Suprapubic skin (tissue), 4 donors: ENCODE results near the gene PARN. TPM values are rescaled to one million over a fixed set of nuclear protein-coding genes. Genes with fewer than 3 reads are reported as not detected.

Experiments
- DNase-seq, 2 donors: peaks; one replicate each; pipeline ENCODE4 v3.0.0-alpha.2; 2019; ENCODE audit warnings: low spot score in 2 of 2
- H3K27ac ChIP-seq: fragments of 200-600 bp; sonication (generic); one replicate; pipeline ENCODE4 v1.5.1; 2019
- H3K27me3 ChIP-seq: fragments of 200-600 bp; sonication (generic); one replicate; pipeline ENCODE4 v1.5.1; 2019
- H3K36me3 ChIP-seq: fragments of 200-600 bp; sonication (generic); one replicate; pipeline ENCODE4 v1.5.1; 2019
- H3K4me1 ChIP-seq: fragments of 200-600 bp; sonication (generic); one replicate; pipeline ENCODE4 v1.5.1; 2019
- H3K4me3 ChIP-seq: fragments of 200-600 bp; sonication (generic); one replicate; pipeline ENCODE4 v1.5.1; 2019; ENCODE audit warnings: mild to moderate bottlenecking
- H3K9me3 ChIP-seq: fragments of 200-600 bp; sonication (generic); one replicate; pipeline ENCODE4 v1.5.1; 2019
- EP300 ChIP-seq: sonication (generic); formaldehyde crosslinking; IDR thresholded peaks from one replicate; pipeline ENCODE4 v1.6.1; 2017; ENCODE audit warnings: antibody characterized with exemption
- POLR2A ChIP-seq, 2 donors: fragments of 450-650 bp; IDR thresholded peaks; one replicate each; pipeline ENCODE4 v1.6.1; 2017; ENCODE audit warnings: antibody characterized with exemption in 2 of 2, mild to moderate bottlenecking in 2 of 2, moderate library complexity in 2 of 2
- POLR2AphosphoS5 ChIP-seq, 3 donors: sonication (generic); formaldehyde crosslinking; IDR thresholded peaks; one replicate each; pipeline ENCODE4 v1.6.1; 2017; ENCODE audit warnings: antibody characterized with exemption in 3 of 3
- WGBS: methylation state at CpG from one replicate; pipeline ENCODE4 v1.1.5; 2018; 5-methylcytosine and 5-hydroxymethylcytosine counted together
- total RNA-seq, 4 donors: library from RNA; depleted of rRNA; stranded (reverse); fragments of >200 nt; gene quantifications; one replicate each; pipeline ENCODE4 v1.1.0, GENCODE V29; 2016
- TF ChIP-seq, protein P1 (sequence below), 2 donors: fragments of 200-600 bp in 1 of 2; fragments of 450-650 bp in 1 of 2; sonication (generic) in 1 of 2; IDR thresholded peaks; one replicate each; pipeline ENCODE4 v1.5.1; 2016 to 2019; ENCODE audit warnings: antibody characterized with exemption in 2 of 2, mild to moderate bottlenecking in 1 of 2, moderate library complexity in 1 of 2

The PARN gene
- total RNA-seq, 4 donors from 2014 or later, result 33.7 to 44.6 (median 37.1) TPM

DNA sequence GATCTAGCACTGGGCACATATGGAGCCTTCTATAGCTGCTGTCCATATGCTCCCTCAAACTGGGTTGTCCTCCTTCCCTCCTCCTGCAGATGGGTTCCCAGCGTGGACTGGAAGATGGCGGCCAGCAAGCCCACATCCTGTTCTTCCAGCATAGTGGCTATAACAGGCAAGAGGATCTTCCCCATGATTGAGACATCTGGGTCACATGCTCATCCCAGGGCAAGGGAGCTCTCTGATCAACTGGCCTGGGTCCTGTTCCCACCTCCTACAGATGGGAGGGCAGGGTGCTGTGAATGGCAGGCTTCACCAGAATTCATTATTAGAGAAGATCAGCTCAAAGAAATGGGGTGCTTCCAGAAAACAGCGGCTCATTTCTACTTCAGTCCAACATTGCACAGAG, 210.2 kb downstream of the PARN start:
- no peak for TF ChIP-seq EP300
- TF ChIP-seq POLR2A (IDR thresholded peaks at IDR 0.05), result no peak
- TF ChIP-seq, protein P1, sequence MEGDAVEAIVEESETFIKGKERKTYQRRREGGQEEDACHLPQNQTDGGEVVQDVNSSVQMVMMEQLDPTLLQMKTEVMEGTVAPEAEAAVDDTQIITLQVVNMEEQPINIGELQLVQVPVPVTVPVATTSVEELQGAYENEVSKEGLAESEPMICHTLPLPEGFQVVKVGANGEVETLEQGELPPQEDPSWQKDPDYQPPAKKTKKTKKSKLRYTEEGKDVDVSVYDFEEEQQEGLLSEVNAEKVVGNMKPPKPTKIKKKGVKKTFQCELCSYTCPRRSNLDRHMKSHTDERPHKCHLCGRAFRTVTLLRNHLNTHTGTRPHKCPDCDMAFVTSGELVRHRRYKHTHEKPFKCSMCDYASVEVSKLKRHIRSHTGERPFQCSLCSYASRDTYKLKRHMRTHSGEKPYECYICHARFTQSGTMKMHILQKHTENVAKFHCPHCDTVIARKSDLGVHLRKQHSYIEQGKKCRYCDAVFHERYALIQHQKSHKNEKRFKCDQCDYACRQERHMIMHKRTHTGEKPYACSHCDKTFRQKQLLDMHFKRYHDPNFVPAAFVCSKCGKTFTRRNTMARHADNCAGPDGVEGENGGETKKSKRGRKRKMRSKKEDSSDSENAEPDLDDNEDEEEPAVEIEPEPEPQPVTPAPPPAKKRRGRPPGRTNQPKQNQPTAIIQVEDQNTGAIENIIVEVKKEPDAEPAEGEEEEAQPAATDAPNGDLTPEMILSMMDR (IDR thresholded peaks at IDR 0.05), result no peak
- no peak for TF ChIP-seq POLR2AphosphoS5 (IDR thresholded peaks at IDR 0.05)
- no peak for DNase-seq
- no peak overlapping the region for H3K4me3 ChIP-seq
- 90% methylated on average over 3 of the region's 3 CpGs for WGBS
- no peak overlapping the region for H3K27ac ChIP-seq
- no peaks in the 10 kb centered on the region for H3K36me3 ChIP-seq
- H3K4me1 ChIP-seq, result no peaks in the 10 kb centered on the region
- no peaks in the 10 kb centered on the region for H3K9me3 ChIP-seq
- H3K27me3 ChIP-seq, result no peaks in the 10 kb centered on the region

DNA sequence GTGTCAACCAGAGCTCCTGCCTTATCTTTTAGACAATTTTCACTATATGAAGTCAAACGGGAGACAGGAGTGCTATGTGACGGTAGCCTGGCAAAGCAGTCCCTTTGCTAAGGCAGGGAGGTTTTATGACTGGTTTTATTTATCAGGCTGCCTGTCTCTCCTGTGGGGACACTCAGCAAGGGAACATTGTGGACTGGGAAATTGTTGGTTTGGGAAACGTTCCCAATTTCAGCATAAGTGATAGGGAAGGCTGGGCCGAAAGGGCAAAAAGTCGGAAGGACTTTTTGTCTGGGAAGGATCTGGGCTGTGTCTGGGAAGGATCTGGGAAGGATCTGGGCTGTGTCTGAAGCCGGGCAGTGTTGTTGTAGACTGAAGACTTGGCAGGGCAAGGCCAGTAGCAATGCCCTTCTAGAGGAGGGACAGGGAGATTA, 211.2 kb downstream of the PARN start:
- Histone ChIP-seq H3K36me3 (no peaks in the 10 kb centered on the region), H3K9me3 (no peaks in the 10 kb centered on the region), H3K27me3 (no peaks in the 10 kb centered on the region), H3K27ac (peak overlapping the region; percentile 69), H3K4me1 (no peaks in the 10 kb centered on the region), H3K4me3 (no peak overlapping the region)
- no peak for TF ChIP-seq POLR2A (IDR thresholded peaks at IDR 0.05)
- no peak for TF ChIP-seq POLR2AphosphoS5 (IDR thresholded peaks at IDR 0.05)
- no peak for TF ChIP-seq EP300
- TF ChIP-seq, protein P1 (IDR thresholded peaks at IDR 0.05), result no peak
- 71% methylated on average over 6 of the region's 6 CpGs for WGBS
- DNase-seq, result no peak

DNA sequence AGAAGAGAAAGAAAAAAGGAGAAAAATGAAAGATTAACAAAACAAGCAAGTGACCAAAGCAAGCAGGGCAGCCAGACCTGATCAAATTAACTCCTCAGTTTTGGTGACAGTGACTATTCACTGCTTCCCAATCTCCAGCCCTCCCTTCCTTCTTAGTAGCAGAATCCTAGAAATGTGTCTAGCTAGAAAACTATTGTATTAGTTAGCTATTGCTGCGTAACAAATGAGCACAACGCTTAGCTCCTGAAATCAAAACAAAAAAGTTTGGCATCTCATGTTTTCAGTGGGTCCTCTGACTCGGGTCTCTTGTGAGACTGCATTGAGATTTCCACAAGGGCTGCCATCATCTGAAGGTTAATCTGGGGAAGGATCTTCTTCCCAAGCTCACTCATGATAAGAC, 213.9 kb downstream of the PARN start:
- 92% methylated on average over 3 of the region's 3 CpGs for WGBS
- DNase-seq, result no peak
- H3K27ac ChIP-seq, result no peak overlapping the region
- H3K36me3 ChIP-seq, result no peaks in the 10 kb centered on the region
- no peak overlapping the region for H3K4me3 ChIP-seq
- TF ChIP-seq EP300 (no peak), POLR2A (IDR thresholded peaks at IDR 0.05) (no peak), POLR2AphosphoS5 (IDR thresholded peaks at IDR 0.05) (no peak)
- TF ChIP-seq, protein P1 (IDR thresholded peaks at IDR 0.05), result no peak
- no peaks in the 10 kb centered on the region for H3K4me1 ChIP-seq
- H3K27me3 ChIP-seq, result no peaks in the 10 kb centered on the region
- no peaks in the 10 kb centered on the region for H3K9me3 ChIP-seq

DNA sequence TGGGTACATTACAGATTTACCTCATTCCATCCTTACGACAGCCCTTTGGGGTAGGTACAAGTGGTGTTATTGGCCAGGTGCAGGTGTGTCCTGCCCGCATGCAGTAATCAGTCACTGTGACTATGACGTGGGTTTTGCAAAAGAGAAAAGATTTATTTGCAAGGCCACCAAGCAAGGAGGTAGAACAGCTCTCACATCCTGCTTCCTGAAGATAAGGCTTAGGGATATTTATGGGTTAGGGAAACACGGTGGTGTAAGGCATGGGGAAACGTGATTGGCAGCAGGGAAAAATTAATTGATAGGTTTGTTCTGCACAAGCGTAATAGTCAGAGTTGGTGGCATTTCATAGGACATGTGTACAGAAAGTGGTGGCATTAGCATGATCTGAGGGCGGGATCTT, 214.8 kb downstream of the PARN start:
- H3K9me3 ChIP-seq, result no peaks in the 10 kb centered on the region
- TF ChIP-seq EP300 (no peak), POLR2AphosphoS5 (IDR thresholded peaks at IDR 0.05) (no peak)
- no peaks in the 10 kb centered on the region for H3K4me1 ChIP-seq
- 74% methylated on average over 7 of the region's 7 CpGs for WGBS
- H3K27ac ChIP-seq, result no peak overlapping the region
- H3K4me3 ChIP-seq, result no peak overlapping the region
- DNase-seq, result no peak
- no peaks in the 10 kb centered on the region for H3K36me3 ChIP-seq
- H3K27me3 ChIP-seq, result no peaks in the 10 kb centered on the region

DNA sequence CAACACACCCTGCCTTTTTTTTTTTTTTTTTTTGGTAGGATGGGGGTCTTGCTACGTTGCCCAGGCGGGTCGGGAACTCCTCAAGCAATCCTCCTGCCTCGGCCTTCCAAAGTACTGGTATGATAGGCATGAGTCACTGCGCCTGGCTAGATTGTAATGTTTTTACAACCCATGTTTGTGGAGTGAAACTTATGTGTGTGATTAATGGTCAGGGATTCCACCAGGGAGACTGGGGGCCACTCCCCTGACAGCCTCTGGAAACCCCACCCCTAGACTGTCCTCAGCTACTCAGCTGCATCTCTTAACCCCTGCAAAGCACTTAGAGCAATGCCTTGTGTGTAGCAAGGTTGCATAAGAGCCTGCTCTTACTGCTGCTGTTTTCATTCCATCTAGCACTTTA, 220.5 kb downstream of the PARN start:
- Histone ChIP-seq H3K27ac (no peak overlapping the region), H3K9me3 (no peaks in the 10 kb centered on the region), H3K4me1 (no peaks in the 10 kb centered on the region), H3K36me3 (no peaks in the 10 kb centered on the region), H3K4me3 (no peak overlapping the region), H3K27me3 (no peaks in the 10 kb centered on the region)
- TF ChIP-seq POLR2A (IDR thresholded peaks at IDR 0.05) (no peak), EP300 (no peak), POLR2AphosphoS5 (IDR thresholded peaks at IDR 0.05) (no peak)
- TF ChIP-seq, protein P1 (IDR thresholded peaks at IDR 0.05), result no peak
- DNase-seq, result peak in 1 of 2 donors; percentile 79
- WGBS, result 68% methylated on average over 5 of the region's 5 CpGs

DNA sequence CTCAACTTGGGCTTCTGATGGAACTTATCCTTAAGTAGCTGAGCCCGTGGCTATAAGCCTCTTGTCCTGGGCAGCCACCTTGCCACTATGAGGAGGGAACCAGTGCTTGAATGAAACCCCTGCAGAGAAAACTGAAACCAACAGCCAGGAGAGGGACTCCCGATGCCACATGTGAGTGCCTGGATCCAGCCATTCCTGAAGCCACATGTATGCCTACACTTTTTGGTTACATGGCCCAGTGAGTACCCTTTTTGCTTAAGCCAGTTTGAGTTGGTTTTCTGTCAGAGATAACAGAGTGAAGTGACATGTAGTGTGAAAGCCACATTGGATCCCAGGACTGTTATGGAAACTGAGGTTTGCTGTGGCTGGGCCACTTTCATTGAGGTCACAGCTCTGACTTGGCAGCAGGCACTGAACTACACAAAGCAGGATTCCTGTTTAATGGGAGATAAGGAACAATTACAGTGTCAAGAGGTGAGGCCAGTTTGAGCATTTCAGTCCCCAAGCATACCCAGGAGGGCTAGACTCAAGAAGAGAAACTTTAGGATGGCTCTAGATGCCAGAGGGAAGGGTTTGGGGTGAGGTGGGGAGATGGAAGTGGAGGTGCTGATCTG, 222.2 kb downstream of the PARN start:
- Histone ChIP-seq H3K36me3 (no peaks in the 10 kb centered on the region), H3K4me3 (no peak overlapping the region), H3K27me3 (no peaks in the 10 kb centered on the region), H3K9me3 (no peaks in the 10 kb centered on the region), H3K27ac (no peak overlapping the region), H3K4me1 (no peaks in the 10 kb centered on the region)
- WGBS, result 89% methylated on average over 2 of the region's 2 CpGs
- TF ChIP-seq POLR2AphosphoS5 (IDR thresholded peaks at IDR 0.05) (no peak), POLR2A (IDR thresholded peaks at IDR 0.05) (no peak), EP300 (no peak)
- TF ChIP-seq, protein P1 (IDR thresholded peaks at IDR 0.05), result no peak
- DNase-seq, result no peak
